ENCODE measurements around the gene PAGR1. TPM values are rescaled to one million over a fixed set of nuclear protein-coding genes. Genes with fewer than 3 reads are reported as not detected.

The PAGR1 gene
- total and polyA plus RNA-seq, 7 donors = 9.4 to 36.8 (median 14.2) TPM

DNA sequence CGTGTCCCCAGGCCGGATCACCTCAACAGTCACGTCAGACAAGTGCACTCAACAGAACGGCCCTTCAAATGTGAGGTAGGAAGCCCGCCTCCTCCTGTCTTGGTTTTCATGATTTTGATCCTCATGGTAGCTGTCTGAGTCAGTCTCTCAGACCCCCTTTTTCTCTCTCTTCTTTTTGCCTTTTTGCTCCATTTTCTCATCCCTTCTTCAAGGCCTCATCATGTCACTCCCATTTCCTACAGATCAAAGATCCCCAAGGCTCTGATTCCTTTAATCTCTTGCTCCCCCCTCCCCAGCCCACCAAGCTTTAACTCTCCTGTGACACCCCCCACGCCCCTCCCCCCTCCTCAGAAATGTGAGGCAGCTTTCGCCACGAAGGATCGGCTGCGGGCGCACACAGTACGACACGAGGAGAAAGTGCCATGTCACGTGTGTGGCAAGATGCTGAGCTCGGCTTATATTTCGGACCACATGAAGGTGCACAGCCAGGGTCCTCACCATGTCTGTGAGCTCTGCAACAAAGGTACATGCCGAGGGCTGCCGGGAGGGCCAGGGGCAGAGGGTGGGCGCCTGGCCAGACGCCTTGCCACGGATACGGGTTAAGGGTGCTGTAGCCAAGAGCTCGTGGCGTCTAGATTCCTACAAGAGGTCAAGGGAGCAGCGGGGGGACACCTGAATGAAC is 7.6 kb upstream of the PAGR1 start:
- DNase-seq (peak in 1 of 2 donors; percentile 59), ATAC-seq (no peak)
- Histone ChIP-seq H3K4me3 (peak overlapping the region; percentile 71), H3K9me3 (no peaks in the 10 kb centered on the region), H3K4me1 (peaks cover 53% of the 10 kb centered on the region), H3K36me3 (ENCODE audit: insufficient read depth in 1 of 2, low read depth in 1 of 2) (peaks cover 0 to 19% of the 10 kb centered on the region in 2 donors), H3K27ac (peak overlapping the region; percentile 89), H3K27me3 (ENCODE audit: insufficient read depth in 3 of 3, low read length in 2 of 3) (no peaks in the 10 kb centered on the region)
- TF ChIP-seq, protein P1, sequence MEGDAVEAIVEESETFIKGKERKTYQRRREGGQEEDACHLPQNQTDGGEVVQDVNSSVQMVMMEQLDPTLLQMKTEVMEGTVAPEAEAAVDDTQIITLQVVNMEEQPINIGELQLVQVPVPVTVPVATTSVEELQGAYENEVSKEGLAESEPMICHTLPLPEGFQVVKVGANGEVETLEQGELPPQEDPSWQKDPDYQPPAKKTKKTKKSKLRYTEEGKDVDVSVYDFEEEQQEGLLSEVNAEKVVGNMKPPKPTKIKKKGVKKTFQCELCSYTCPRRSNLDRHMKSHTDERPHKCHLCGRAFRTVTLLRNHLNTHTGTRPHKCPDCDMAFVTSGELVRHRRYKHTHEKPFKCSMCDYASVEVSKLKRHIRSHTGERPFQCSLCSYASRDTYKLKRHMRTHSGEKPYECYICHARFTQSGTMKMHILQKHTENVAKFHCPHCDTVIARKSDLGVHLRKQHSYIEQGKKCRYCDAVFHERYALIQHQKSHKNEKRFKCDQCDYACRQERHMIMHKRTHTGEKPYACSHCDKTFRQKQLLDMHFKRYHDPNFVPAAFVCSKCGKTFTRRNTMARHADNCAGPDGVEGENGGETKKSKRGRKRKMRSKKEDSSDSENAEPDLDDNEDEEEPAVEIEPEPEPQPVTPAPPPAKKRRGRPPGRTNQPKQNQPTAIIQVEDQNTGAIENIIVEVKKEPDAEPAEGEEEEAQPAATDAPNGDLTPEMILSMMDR (IDR thresholded peaks at IDR 0.05) = no peak
- intact Hi-C loops (cut with DNase I) = loop anchor here in 1 of 2 donors (5.0 kb wide), 1 partner anchor 211 kb away; no protein-coding TSS in a partner anchor
- WGBS, 3 donors = 45 to 65% (median 52%) methylated on average over 25 of the region's 25 CpGs

DNA sequence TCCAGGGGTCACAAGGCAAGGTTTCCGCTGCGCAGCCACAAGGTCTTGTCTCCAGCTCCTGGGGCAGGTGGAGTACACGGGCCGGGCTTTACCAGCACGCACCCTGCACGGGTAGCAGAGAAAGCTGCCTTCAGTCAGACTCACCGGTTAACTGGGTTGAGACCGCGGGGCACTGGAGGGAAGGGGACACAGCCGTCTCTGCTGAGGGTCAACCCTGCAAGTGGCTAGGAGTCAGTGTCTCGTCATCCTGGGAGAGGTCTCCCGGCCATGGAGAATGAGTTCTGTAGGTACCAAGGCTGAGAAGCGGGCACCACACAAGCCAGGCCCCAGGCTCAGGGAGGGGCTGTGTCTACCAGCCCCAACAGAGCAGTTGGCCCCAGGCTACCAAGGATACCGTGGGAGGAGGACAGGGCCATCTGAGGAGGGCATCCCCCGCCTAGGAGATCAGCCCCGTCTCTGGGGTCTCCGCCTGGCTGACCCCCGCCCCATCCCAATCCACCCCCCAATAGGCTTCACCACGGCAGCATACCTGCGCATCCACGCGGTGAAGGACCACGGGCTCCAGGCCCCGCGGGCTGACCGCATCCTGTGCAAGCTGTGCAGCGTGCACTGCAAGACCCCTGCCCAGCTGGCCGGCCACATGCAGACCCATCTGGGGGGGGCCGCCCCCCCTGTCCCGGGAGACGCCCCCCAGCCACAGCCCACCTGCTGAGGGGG is 6.8 kb upstream of the PAGR1 start:
- H3K4me3 ChIP-seq = peak overlapping the region; percentile 71
- TF ChIP-seq, protein P1 (IDR thresholded peaks at IDR 0.05) = no peak
- intact Hi-C loops (cut with DNase I) = loop anchor here in 1 of 2 donors (5.0 kb wide), 1 partner anchor 212 kb away; no protein-coding TSS in a partner anchor
- H3K27ac ChIP-seq = peak overlapping the region; percentile 89
- WGBS, 3 donors = 78 to 84% (median 79%) methylated on average over 22 to 31 of the region's 31 CpGs
- H3K4me1 ChIP-seq = peaks cover 46% of the 10 kb centered on the region
- H3K27me3 ChIP-seq (ENCODE audit: insufficient read depth in 3 of 3, low read length in 2 of 3) = no peaks in the 10 kb centered on the region
- peak in 1 of 2 donors; percentile 65 for DNase-seq
- ATAC-seq = no peak
- no peaks in the 10 kb centered on the region for H3K9me3 ChIP-seq
- peaks cover 0 to 19% of the 10 kb centered on the region in 2 donors for H3K36me3 ChIP-seq (ENCODE audit: insufficient read depth in 1 of 2, low read depth in 1 of 2)

DNA sequence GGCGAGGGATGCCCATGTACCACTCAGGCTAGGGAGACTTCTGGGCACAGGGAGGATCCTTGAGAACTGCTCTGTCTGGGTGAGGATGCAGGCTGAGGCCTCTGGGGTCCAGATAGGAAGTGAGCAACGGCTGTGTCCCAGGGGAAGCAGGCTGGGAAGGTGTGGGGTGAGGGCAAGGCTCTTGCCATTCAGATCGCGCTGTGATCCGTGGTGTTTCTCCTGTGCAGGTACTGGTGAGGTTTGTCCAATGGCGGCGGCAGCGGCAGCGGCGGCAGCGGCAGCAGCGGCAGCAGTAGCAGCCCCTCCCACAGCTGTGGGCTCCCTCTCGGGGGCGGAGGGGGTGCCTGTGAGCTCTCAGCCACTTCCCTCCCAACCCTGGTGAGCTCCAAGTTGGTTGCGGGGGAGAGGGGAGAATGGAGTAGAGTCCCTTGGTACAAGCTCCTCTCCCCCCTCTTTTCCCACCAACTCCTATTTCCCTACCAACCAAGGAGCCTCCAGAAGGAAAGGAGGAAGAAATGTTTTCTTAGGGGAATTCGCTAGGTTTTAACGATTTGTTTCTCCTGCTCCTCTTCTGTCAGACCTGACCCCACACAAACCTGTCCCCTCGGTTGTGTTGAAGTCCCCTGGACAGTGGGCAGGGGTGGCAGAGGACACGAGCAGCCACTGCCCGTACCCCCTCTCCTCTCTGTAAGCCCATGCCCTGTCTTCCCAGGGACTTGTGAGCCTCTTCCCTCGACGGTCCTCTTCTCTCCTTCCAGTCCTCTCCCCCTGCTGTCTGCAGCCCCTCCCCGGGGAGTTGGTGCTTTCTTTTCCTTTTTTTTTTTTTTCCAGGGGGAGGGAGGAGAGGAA is 5.9 kb upstream of the PAGR1 start:
- H3K4me3 ChIP-seq = peak overlapping the region; percentile 34
- ATAC-seq (no peak), DNase-seq (peak in 1 of 2 donors; percentile 54)
- H3K27ac ChIP-seq = peak overlapping the region; percentile 89
- intact Hi-C loops (cut with DNase I) = loop anchor here in 1 of 2 donors (5.0 kb wide), 1 partner anchor 213 kb away; no protein-coding TSS in a partner anchor
- no peaks in the 10 kb centered on the region for H3K9me3 ChIP-seq
- H3K4me1 ChIP-seq = peaks cover 44% of the 10 kb centered on the region
- 54 to 65% (median 55%) methylated on average over 13 to 23 of the region's 23 CpGs for WGBS, 3 donors
- H3K36me3 ChIP-seq (ENCODE audit: insufficient read depth in 1 of 2, low read depth in 1 of 2) = peaks cover 0 to 19% of the 10 kb centered on the region in 2 donors
- TF ChIP-seq, protein P1 (IDR thresholded peaks at IDR 0.05) = no peak
- H3K27me3 ChIP-seq (ENCODE audit: insufficient read depth in 3 of 3, low read length in 2 of 3) = no peaks in the 10 kb centered on the region

DNA sequence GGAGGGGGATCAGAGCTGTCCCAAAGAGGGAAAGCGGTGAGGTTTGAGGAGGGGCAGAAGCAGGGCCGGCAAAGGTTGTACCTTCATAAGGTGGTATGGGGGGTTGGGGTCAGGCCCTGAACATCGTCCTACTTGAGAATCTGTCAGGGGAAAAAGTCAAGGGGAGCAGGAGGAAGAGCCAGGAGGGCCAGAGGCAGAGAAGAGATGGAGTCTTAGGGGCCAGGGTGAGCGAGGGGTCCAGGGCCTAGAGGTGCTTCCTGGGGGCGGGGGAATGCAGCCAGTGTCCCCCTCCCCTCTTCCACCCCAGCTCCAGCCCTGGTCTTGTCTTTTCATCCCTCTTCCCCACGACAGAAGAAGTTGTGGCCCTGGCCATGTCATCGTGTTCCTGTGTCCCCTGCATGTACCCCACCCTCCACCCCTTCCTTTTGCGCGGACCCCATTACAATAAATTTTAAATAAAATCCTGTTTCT is 5.2 kb upstream of the PAGR1 start:
- Histone ChIP-seq H3K27me3 (ENCODE audit: insufficient read depth in 3 of 3, low read length in 2 of 3) (no peaks in the 10 kb centered on the region), H3K9me3 (no peaks in the 10 kb centered on the region), H3K4me1 (peaks cover 46% of the 10 kb centered on the region), H3K4me3 (peak overlapping the region; percentile 74), H3K27ac (peak overlapping the region; percentile 89), H3K36me3 (ENCODE audit: insufficient read depth in 1 of 2, low read depth in 1 of 2) (peaks cover 0 to 19% of the 10 kb centered on the region in 2 donors)
- peak in 1 of 2 donors; percentile 54 for DNase-seq
- TF ChIP-seq, protein P1 (IDR thresholded peaks at IDR 0.05) = no peak
- no peak for ATAC-seq
- WGBS, 3 donors = 28 to 38% (median 30%) methylated on average over 7 to 9 of the region's 9 CpGs
- intact Hi-C loops (cut with DNase I) = no loop called here

Measured in psoas muscle (tissue), 8 donors.